ENCODE data around the gene CREB5.

DNA sequence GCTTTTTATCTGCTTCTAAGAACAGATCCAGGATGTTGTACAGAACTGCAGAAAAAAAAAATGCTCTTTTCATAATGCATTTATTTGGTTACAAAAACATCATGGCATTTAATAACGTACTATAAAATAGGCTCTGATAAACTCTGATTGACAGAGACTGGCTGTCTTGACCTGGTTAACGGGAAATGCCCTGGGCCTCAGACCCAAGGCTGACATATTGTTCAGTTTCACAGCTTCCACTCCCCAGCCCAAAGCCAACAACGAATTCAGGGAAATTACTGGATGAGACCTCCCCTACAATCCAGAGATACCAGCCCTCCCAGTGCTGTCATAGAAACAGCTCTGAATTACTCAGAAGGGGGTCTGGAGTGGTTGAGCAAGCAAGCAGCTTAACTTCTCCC lies 260.1 kb downstream of the CREB5 start:
- TF ChIP-seq ZNF281 (CRISPR knock-in tag; IDR thresholded peaks at IDR 0.05; ENCODE audit: borderline replicate concordance) (no peak), YEATS4 (CRISPR knock-in tag; IDR thresholded peaks at IDR 0.05; ENCODE audit: borderline replicate concordance) (no peak), CBX5 (CRISPR knock-in tag; IDR thresholded peaks at IDR 0.05; ENCODE audit: borderline replicate concordance) (no peak), POLR2A (IDR thresholded peaks at IDR 0.05; ENCODE audit: insufficient read depth in 1 of 2, low read depth in 2 of 2, low read length in 2 of 2) (no peak), ZSCAN21 (CRISPR knock-in tag; IDR thresholded peaks at IDR 0.05; ENCODE audit: borderline replicate concordance) (no peak), BRF2 (CRISPR knock-in tag; IDR thresholded peaks at IDR 0.05) (no peak), ZBTB14 (CRISPR knock-in tag; IDR thresholded peaks at IDR 0.05) (no peak)
